ENCODE data around the gene CASS4.
"Not testable (repeated sequence)": the region's sequence is repeated elsewhere in the genome, so short reads cannot be mapped to it uniquely, and the experiment has no call there.

CASS4 gene

GRCh38 chr20:56411759-56412472 is at the start of gene CASS4:
TSS of gene CASS4 (plus strand) at chr20:56412260. CDS start at chr20:56412459, 199 bp downstream.
- peak in 3 of 14 donors; percentile 12 to 34 (median 16) for DNase-seq

GRCh38 chr20:56362833-56363413 is 49.1 kb upstream of the CASS4 start:
- no peak for DNase-seq

- no peak for DNase-seq
Measured at GRCh38 chr20:56363491-56363890, 48.6 kb upstream of the CASS4 start.

GRCh38 chr20:56368351-56369134 is 43.5 kb upstream of the CASS4 start:
- DNase-seq = peak in 9 of 14 donors; percentile 3 to 37 (median 15)

- no peak for DNase-seq
Measured at GRCh38 chr20:56369179-56369578, 42.9 kb upstream of the CASS4 start.

GRCh38 chr20:56371977-56372376 is 40.1 kb upstream of the CASS4 start:
- DNase-seq = no peak

GRCh38 chr20:56372850-56373249 is 39.2 kb upstream of the CASS4 start:
- no peak for DNase-seq

GRCh38 chr20:56373942-56374341 is 38.1 kb upstream of the CASS4 start:
- no peak for DNase-seq

GRCh38 chr20:56376331-56376730 is 35.7 kb upstream of the CASS4 start:
- DNase-seq = no peak

GRCh38 chr20:56378386-56378785 is 33.7 kb upstream of the CASS4 start:
- DNase-seq = no peak

- DNase-seq = no peak
Measured at GRCh38 chr20:56380375-56380774, 31.7 kb upstream of the CASS4 start.

GRCh38 chr20:56381501-56381900 is 30.6 kb upstream of the CASS4 start:
- DNase-seq = no peak

GRCh38 chr20:56382696-56383095 is 29.4 kb upstream of the CASS4 start:
- no peak for DNase-seq

- no peak for DNase-seq
Measured at GRCh38 chr20:56383334-56383733, 28.7 kb upstream of the CASS4 start.

GRCh38 chr20:56385130-56385529 is 26.9 kb upstream of the CASS4 start:
- no peak for DNase-seq

- DNase-seq = no peak
Measured at GRCh38 chr20:56386219-56386618, 25.8 kb upstream of the CASS4 start.

- DNase-seq = no peak
Measured at GRCh38 chr20:56388882-56389281, 23.2 kb upstream of the CASS4 start.

- no peak for DNase-seq
Measured at GRCh38 chr20:56389807-56390206, 22.3 kb upstream of the CASS4 start.

- DNase-seq = not testable (repeated sequence)
Measured at GRCh38 chr20:56390396-56390795, 21.7 kb upstream of the CASS4 start.

GRCh38 chr20:56391037-56391436 is 21.0 kb upstream of the CASS4 start:
- DNase-seq = no peak

GRCh38 chr20:56391596-56392131 is 20.4 kb upstream of the CASS4 start:
- no peak for DNase-seq

GRCh38 chr20:56392132-56392880 is 19.8 kb upstream of the CASS4 start, which contains the start of the genes AURKA and CSTF1:
TSS of gene AURKA (minus strand) at chr20:56392215. CDS start at chr20:56388197, 4,018 bp downstream.
TSS of gene CSTF1 (plus strand) at chr20:56392645. CDS start at chr20:56395553, 2,908 bp downstream.
- peak; percentile 86 to 100 (median 98) for DNase-seq

Data from C1 segment of cervical spinal cord (tissue), 14 donors.